ENCODE data around the gene ITPRIPL1. TPM values are rescaled to one million over a fixed set of nuclear protein-coding genes. Genes with fewer than 3 reads are reported as not detected.

The ITPRIPL1 gene
- total RNA-seq, 1 experiment from 2014 or later, result 23.5 TPM

GRCh38 chr2:96374211-96374951 lies 49.3 kb downstream of the ITPRIPL1 start:
- POLR2A ChIA-PET (ENCODE audit: low non-redundant PET), result no interaction called here
- intact Hi-C loops (cut with micrococcal nuclease; ENCODE audit: unreplicated experiment), result no loop called here
- H3K27ac ChIP-seq (ENCODE audit: low read depth, low read length, poor library complexity, severe bottlenecking), result peak overlapping the region; percentile 41
- CTCF ChIA-PET, result no interaction called here
- peaks cover 17% of the 10 kb centered on the region for H3K4me1 ChIP-seq (ENCODE audit: insufficient read depth, low read length, poor library complexity, severe bottlenecking)
- peaks cover 27% of the 10 kb centered on the region for H3K9me3 ChIP-seq (ENCODE audit: low read depth, low read length, poor library complexity, severe bottlenecking)
- H3K4me3 ChIP-seq (ENCODE audit: low read depth, low read length, poor library complexity, severe bottlenecking), result no peak overlapping the region
- DNase-seq (ENCODE audit: low spot score), result peak; percentile 88
- TF ChIP-seq, protein P1, sequence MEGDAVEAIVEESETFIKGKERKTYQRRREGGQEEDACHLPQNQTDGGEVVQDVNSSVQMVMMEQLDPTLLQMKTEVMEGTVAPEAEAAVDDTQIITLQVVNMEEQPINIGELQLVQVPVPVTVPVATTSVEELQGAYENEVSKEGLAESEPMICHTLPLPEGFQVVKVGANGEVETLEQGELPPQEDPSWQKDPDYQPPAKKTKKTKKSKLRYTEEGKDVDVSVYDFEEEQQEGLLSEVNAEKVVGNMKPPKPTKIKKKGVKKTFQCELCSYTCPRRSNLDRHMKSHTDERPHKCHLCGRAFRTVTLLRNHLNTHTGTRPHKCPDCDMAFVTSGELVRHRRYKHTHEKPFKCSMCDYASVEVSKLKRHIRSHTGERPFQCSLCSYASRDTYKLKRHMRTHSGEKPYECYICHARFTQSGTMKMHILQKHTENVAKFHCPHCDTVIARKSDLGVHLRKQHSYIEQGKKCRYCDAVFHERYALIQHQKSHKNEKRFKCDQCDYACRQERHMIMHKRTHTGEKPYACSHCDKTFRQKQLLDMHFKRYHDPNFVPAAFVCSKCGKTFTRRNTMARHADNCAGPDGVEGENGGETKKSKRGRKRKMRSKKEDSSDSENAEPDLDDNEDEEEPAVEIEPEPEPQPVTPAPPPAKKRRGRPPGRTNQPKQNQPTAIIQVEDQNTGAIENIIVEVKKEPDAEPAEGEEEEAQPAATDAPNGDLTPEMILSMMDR (conservative IDR thresholded peaks at IDR 0.05; ENCODE audit: low read depth, low read length), result no peak
- TF ChIP-seq EZH2 (IDR thresholded peaks at IDR 0.05; ENCODE audit: borderline replicate concordance, low read depth, low read length, poor library complexity, severe bottlenecking), result no peak
- H3K27me3 ChIP-seq (replicated peaks; ENCODE audit: insufficient read depth, low read depth, low read length, poor library complexity), result no peaks in the 10 kb centered on the region
- H3K36me3 ChIP-seq (ENCODE audit: insufficient read depth, low read length, poor library complexity, severe bottlenecking), result peaks cover 26% of the 10 kb centered on the region
- no TSS peak for BruUV-seq (replicated peaks)

Other genes starting within 250 kb of the ITPRIPL1 start
- 0.11 TPM in 1 of 2 replicates, not detected in the other for gene ADRA2B, start 208.7 kb upstream of the ITPRIPL1 start, total RNA-seq (2021)
- gene ASTL, start 186.8 kb upstream of the ITPRIPL1 start, total RNA-seq (2021), result not detected in 2 replicates
- gene DUSP2, start 179.9 kb upstream of the ITPRIPL1 start, total RNA-seq (2021), result 0.50 and 1.4 TPM in 2 replicates
- 189 and 201 TPM in 2 replicates for gene STARD7, start 116.5 kb upstream of the ITPRIPL1 start, total RNA-seq (2021)
- 23.6 and 25.5 TPM in 2 replicates for gene TMEM127, start 59.3 kb upstream of the ITPRIPL1 start, total RNA-seq (2021)
- gene CIAO1, start 59.1 kb upstream of the ITPRIPL1 start, total RNA-seq (2021), result 76.8 and 79.7 TPM in 2 replicates
- gene SNRNP200, start 19.8 kb upstream of the ITPRIPL1 start, total RNA-seq (2021), result 202 and 208 TPM in 2 replicates
- gene NCAPH, start 10.4 kb downstream of the ITPRIPL1 start, total RNA-seq (2021), result 87.6 and 102 TPM in 2 replicates
- not detected in 2 replicates for gene NEURL3, start 180.0 kb downstream of the ITPRIPL1 start, total RNA-seq (2021)
- gene ARID5A, start 211.4 kb downstream of the ITPRIPL1 start, total RNA-seq (2021), result 5.7 and 7.3 TPM in 2 replicates

All from A673 (cell line).